Kidney (tissue), 14 donors: ENCODE data around the gene MYL3. TPM values are rescaled to one million over a fixed set of nuclear protein-coding genes. Genes with fewer than 3 reads are reported as not detected.

ENCODE experiments used
- DNase-seq, 5 donors: peaks; one replicate each; pipeline ENCODE4 v3.0.0-alpha.2; 2013 to 2020
- FAIRE-seq: peaks from 2 replicates; lab custom pipeline; 2012; peaks lifted over from hg19 to GRCh38; lab: Jason Lieb, UNC
- H3K27ac ChIP-seq, 2 donors: one replicate each; pipeline ENCODE4 v1.7.0; 2013; ENCODE audit warnings: low read depth in 2 of 2, low read length in 2 of 2, inconsistent platforms in 1 of 2
- H3K27me3 ChIP-seq: one replicate; pipeline ENCODE4 v1.7.1; 2013; ENCODE audit warnings: low read length, inconsistent platforms; ENCODE audit not compliant: control insufficient read depth, insufficient read depth
- H3K36me3 ChIP-seq, 3 donors: one replicate each; pipeline versions ENCODE4 v1.7.0 to v1.7.1; 2013; ENCODE audit warnings: low read length in 3 of 3, control low read depth in 1 of 3, inconsistent platforms in 1 of 3; ENCODE audit not compliant: insufficient read depth in 3 of 3, control insufficient read depth in 2 of 3
- H3K4me1 ChIP-seq, 3 donors: one replicate each; pipeline versions ENCODE4 v1.7.0 to v1.7.1; 2013; ENCODE audit warnings: low read length in 3 of 3, inconsistent platforms in 1 of 3, low read depth in 1 of 3; ENCODE audit not compliant: control insufficient read depth in 2 of 3, insufficient read depth in 2 of 3
- H3K4me3 ChIP-seq, 3 donors: one replicate each; pipeline versions ENCODE4 v1.7.0 to v1.8.1; 2013; ENCODE audit warnings: low read length in 3 of 3, control low read depth in 1 of 3, inconsistent platforms in 1 of 3
- H3K9ac ChIP-seq, 3 donors: one replicate each; pipeline versions ENCODE4 v1.7.0 to v1.7.1; 2013; ENCODE audit warnings: low read length in 3 of 3, control low read depth in 1 of 3, inconsistent platforms in 1 of 3
- H3K9me3 ChIP-seq, 3 donors: one replicate each; pipeline versions ENCODE4 v1.7.0 to v1.7.1; 2013; ENCODE audit warnings: low read length in 3 of 3, control low read depth in 1 of 3, inconsistent platforms in 1 of 3; ENCODE audit not compliant: control insufficient read depth in 2 of 3, insufficient read depth in 1 of 3
- intact Hi-C: fragments of 100-400 bp; cut with DNase I; formaldehyde crosslinking; loops from one replicate; pipeline ENCODE4 v1.11.1; 2022
- polyA plus RNA-seq: library from polyadenylated mRNA; stranded (reverse); fragments of 350-450 nt; fragmentation: Illumina TruSeq; extraction: RNeasy Lipid Tissue Mini Kit (QIAGEN cat#74804); gene quantifications from one replicate; pipeline ENCODE4 v1.2.3, GENCODE V29; 2014; ENCODE audit warnings: low read depth, low replicate concordance; ENCODE audit not compliant: insufficient read depth
- total RNA-seq: library from RNA; stranded (reverse); fragmentation: NEBNext Ultra II Directional; extraction: Animal tissue kit (Norgen Biotek cat#: 25700); gene quantifications from one replicate; pipeline ENCODE4 v1.2.1, GENCODE V29; 2021
- TF ChIP-seq, protein P1 (sequence below): IDR thresholded peaks from 3 replicates; pipeline ENCODE4 v1.5.1; 2012; ENCODE audit warnings: mild to moderate bottlenecking, moderate library complexity, borderline replicate concordance; ENCODE audit not compliant: insufficient read depth; ENCODE audit errors: extremely low read depth
- donor health status: control.
- donor health status: control.
- donor health status: control.
- donor health status: control.
- donor health status: control.
- donor health status: DM: yes; HTN: yes; CAD: no.
- donor health status: Normal renal cell carcinoma (clear cell type).

MYL3 gene
- total and polyA plus RNA-seq, 2 donors from 2014 or later, result 41.3 to 81.9 TPM

DNA sequence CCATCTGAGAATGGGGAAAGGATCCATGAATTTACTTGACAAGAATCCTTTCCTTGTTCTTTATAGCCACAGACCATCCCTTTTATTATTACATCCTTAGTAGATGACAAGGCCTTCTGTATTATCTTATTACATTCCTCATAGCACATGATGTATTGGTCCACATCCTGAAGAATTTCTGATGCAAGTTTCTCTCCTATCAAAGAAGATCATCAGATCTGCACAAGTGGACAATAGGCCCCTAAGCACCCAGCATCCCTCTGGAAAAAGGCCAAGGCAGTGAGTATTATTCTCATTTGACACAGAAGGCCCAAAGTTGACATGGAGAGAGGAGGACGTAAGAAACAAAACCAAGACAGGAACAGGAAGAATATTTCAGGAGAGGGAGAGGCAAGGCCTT is 31.4 kb downstream of the MYL3 start:
- Histone ChIP-seq H3K27ac (no peak overlapping the region), H3K27me3 (no peaks in the 10 kb centered on the region), H3K4me3 (no peak overlapping the region), H3K4me1 (no peaks in the 10 kb centered on the region), H3K9ac (no peak overlapping the region), H3K36me3 (no peaks in the 10 kb centered on the region), H3K9me3 (no peaks in the 10 kb centered on the region)
- DNase-seq (no peak), FAIRE-seq (no peak)
- TF ChIP-seq, protein P1, sequence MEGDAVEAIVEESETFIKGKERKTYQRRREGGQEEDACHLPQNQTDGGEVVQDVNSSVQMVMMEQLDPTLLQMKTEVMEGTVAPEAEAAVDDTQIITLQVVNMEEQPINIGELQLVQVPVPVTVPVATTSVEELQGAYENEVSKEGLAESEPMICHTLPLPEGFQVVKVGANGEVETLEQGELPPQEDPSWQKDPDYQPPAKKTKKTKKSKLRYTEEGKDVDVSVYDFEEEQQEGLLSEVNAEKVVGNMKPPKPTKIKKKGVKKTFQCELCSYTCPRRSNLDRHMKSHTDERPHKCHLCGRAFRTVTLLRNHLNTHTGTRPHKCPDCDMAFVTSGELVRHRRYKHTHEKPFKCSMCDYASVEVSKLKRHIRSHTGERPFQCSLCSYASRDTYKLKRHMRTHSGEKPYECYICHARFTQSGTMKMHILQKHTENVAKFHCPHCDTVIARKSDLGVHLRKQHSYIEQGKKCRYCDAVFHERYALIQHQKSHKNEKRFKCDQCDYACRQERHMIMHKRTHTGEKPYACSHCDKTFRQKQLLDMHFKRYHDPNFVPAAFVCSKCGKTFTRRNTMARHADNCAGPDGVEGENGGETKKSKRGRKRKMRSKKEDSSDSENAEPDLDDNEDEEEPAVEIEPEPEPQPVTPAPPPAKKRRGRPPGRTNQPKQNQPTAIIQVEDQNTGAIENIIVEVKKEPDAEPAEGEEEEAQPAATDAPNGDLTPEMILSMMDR, result no peak
- intact Hi-C loops, result no loop called here

DNA sequence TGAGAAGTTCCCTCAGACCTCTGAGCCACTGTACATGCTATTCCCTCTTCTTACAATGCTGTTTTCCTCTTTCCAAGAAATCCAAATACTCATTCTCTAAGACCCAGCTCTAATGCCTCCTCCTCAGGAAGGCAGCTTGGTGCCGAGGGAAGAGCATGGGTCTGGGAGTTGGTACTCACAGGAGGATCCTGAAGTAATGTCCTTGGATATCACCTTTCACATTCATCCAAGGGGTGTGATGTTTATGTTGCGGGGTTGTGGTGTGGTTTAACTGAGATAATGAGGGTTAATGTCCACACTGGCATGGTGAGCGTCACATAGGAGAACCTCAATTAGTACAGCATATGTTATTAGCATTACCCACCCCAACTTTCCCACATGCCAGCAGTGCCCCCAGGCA is 31.9 kb downstream of the MYL3 start:
- FAIRE-seq (no peak), DNase-seq (no peak)
- Histone ChIP-seq H3K27me3 (no peaks in the 10 kb centered on the region), H3K27ac (no peak overlapping the region), H3K4me3 (no peak overlapping the region), H3K4me1 (no peaks in the 10 kb centered on the region), H3K9me3 (no peaks in the 10 kb centered on the region), H3K36me3 (no peaks in the 10 kb centered on the region), H3K9ac (no peak overlapping the region)
- intact Hi-C loops, result no loop called here
- TF ChIP-seq, protein P1, result no peak

DNA sequence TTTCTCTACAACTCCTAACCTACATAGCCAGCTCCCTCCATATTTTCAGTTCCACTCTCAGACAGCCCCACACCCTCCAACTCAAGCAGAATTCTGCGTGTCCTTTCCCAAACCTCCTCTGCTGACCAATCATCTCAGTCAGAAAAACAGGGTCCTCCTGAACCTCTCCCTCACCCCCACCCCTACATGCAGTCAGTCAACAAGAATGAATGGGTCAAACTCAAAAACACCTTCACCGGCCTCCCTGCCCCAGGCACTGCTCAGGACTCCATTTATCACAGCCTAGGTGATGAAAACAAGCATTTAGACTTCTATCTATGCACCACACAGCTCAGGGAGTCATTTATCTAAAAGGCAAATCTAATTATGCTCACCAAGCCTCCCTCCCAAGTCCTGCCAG is 32.4 kb downstream of the MYL3 start:
- FAIRE-seq (no peak), DNase-seq (no peak)
- H3K9ac ChIP-seq, result no peak overlapping the region
- H3K9me3 ChIP-seq, result no peaks in the 10 kb centered on the region
- no peaks in the 10 kb centered on the region for H3K4me1 ChIP-seq
- H3K27me3 ChIP-seq, result no peaks in the 10 kb centered on the region
- no peaks in the 10 kb centered on the region for H3K36me3 ChIP-seq
- intact Hi-C loops, result no loop called here
- TF ChIP-seq, protein P1, result no peak
- no peak overlapping the region for H3K4me3 ChIP-seq
- no peak overlapping the region for H3K27ac ChIP-seq

DNA sequence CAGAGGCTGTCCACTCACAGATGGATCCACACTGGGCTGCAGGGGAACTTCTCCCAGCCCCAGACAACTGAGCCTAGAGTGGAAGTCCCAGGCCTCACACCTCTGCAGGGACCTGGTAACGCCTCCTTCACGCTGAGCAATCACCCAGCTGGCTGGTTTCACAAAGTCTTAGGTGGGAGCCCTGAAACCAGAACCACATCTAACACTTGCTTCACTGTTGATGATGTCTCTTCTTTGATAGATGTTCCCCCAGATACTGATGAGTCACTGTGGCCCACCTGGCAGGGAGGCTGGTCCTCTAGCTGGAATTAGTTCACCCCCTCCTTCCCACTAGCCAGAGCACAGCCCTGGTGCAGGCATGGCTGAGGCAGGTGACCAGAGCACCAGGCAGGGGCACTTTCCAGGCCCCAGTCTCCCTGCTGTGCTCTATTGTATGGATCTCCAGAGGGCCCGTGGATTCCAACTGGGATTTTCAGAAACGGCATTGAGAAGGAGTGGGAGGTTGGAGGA is 33.5 kb downstream of the MYL3 start:
- no peaks in the 10 kb centered on the region for H3K36me3 ChIP-seq
- H3K4me3 ChIP-seq, result no peak overlapping the region
- intact Hi-C loops, result no loop called here
- DNase-seq, result no peak
- H3K27ac ChIP-seq, result no peak overlapping the region
- TF ChIP-seq, protein P1, result no peak
- no peaks in the 10 kb centered on the region for H3K9me3 ChIP-seq
- H3K27me3 ChIP-seq, result no peaks in the 10 kb centered on the region
- FAIRE-seq, result no peak
- no peaks in the 10 kb centered on the region for H3K4me1 ChIP-seq
- H3K9ac ChIP-seq, result no peak overlapping the region
